ENCODE data around the gene ITIH5.

ITIH5 gene

DNA sequence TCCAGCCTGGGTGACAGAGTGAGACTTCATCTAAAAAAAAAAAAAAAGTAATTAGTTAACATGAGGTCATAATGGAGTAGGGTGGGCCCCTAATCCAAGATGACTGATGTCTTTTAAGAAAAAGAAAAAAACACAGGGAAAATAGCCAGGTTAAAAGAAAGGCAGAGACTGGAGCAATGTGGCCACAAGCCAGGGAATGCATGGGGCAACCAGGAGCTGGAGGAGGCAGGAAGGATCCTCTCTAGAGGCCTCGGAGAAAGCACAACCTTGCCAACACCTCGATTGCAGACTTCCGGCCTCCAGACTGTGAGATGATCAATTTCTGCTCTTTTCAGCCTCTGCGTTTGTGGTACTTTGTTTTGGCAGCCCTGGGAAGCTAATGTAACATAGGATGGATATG, 121.5 kb downstream of the ITIH5 start:
- DNase-seq = no peak
- ChIA-PET CTCF (no interaction called here), POLR2A (no interaction called here)
- 100% methylated on average over 1 of the region's 4 CpGs for WGBS (ENCODE audit: insufficient coverage)
- H3K4me1 ChIP-seq (ENCODE audit: control extremely low read depth in 1 of 4, control insufficient read depth in 4 of 4, insufficient read depth in 4 of 4, low read length in 3 of 4) = no peaks in the 10 kb centered on the region
- H3K27me3 ChIP-seq (replicated peaks in 2 of 5; ENCODE audit: control insufficient read depth in 4 of 5, insufficient read depth in 5 of 5, low read length in 4 of 5) = no peaks in the 10 kb centered on the region
- H3K4me3 ChIP-seq (ENCODE audit: control insufficient read depth in 1 of 7, extremely low read depth in 1 of 7, insufficient read depth in 4 of 7, low read depth in 2 of 7, low read length in 6 of 7) = no peak overlapping the region
- H3K27ac ChIP-seq (ENCODE audit: insufficient read depth in 1 of 2, low read depth in 1 of 2, low read length in 2 of 2, poor library complexity in 1 of 2, severe bottlenecking in 2 of 2) = no peak overlapping the region
- no peaks in the 10 kb centered on the region for H3K36me3 ChIP-seq (ENCODE audit: control insufficient read depth in 4 of 4, insufficient read depth in 4 of 4, low read length in 3 of 4)
- no peaks in the 10 kb centered on the region for H3K9me3 ChIP-seq (ENCODE audit: control extremely low read depth in 1 of 5, control insufficient read depth in 4 of 5, insufficient read depth in 2 of 5, low read depth in 1 of 5, low read length in 4 of 5)

DNA sequence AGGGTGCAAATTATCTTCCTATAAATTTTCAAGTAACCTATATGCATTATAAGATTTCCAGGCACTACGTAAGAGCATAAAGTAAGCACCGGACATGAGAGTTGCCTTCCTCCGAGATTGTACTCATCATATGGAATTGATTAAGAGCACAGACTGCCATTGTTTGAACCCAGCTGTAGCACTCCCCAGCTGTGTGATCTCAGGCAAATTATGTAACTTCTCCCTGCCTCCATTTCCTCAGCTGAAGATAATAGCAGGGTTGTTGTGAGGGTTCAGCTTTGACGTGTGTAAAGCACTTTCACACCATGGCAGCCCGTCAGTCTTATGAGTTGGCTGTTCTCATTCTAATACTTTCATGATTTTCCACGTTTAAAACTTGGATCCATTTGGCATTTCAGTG, 122.6 kb downstream of the ITIH5 start:
- CTCF ChIA-PET = interaction anchor here (0.6 to 0.9 kb wide), 2 partner anchors 14 to 143 kb away, joined by 3 read pairs; no protein-coding TSS in a partner anchor
- H3K36me3 ChIP-seq (ENCODE audit: control insufficient read depth in 4 of 4, insufficient read depth in 4 of 4, low read length in 3 of 4) = no peaks in the 10 kb centered on the region
- 94% methylated on average over 6 of the region's 6 CpGs for WGBS (ENCODE audit: insufficient coverage)

GRCh38 chr10:7542189-7542914, 124.4 kb downstream of the ITIH5 start:
- no peak overlapping the region for H3K4me3 ChIP-seq (ENCODE audit: control insufficient read depth in 1 of 7, extremely low read depth in 1 of 7, insufficient read depth in 4 of 7, low read depth in 2 of 7, low read length in 6 of 7)
- H3K9me3 ChIP-seq (ENCODE audit: control extremely low read depth in 1 of 5, control insufficient read depth in 4 of 5, insufficient read depth in 2 of 5, low read depth in 1 of 5, low read length in 4 of 5) = peaks cover 0 to 9% (median 5%) of the 10 kb centered on the region in 5 experiments
- no peaks in the 10 kb centered on the region for H3K36me3 ChIP-seq (ENCODE audit: control insufficient read depth in 4 of 4, insufficient read depth in 4 of 4, low read length in 3 of 4)
- 100% methylated on average over 1 of the region's 6 CpGs for WGBS (ENCODE audit: insufficient coverage)
- H3K27me3 ChIP-seq (replicated peaks in 2 of 5; ENCODE audit: control insufficient read depth in 4 of 5, insufficient read depth in 5 of 5, low read length in 4 of 5) = no peaks in the 10 kb centered on the region
- CTCF ChIA-PET = no interaction called here
- POLR2A ChIA-PET = no interaction called here
- DNase-seq = no peak
- no peaks in the 10 kb centered on the region for H3K4me1 ChIP-seq (ENCODE audit: control extremely low read depth in 1 of 4, control insufficient read depth in 4 of 4, insufficient read depth in 4 of 4, low read length in 3 of 4)
- no peak overlapping the region for H3K27ac ChIP-seq (ENCODE audit: insufficient read depth in 1 of 2, low read depth in 1 of 2, low read length in 2 of 2, poor library complexity in 1 of 2, severe bottlenecking in 2 of 2)

More for the DNA sequence above, 122.6 kb downstream of the ITIH5 start:
- H3K9me3 ChIP-seq (ENCODE audit: control extremely low read depth in 1 of 5, control insufficient read depth in 4 of 5, insufficient read depth in 2 of 5, low read depth in 1 of 5, low read length in 4 of 5) = no peaks in the 10 kb centered on the region
- no peak overlapping the region for H3K4me3 ChIP-seq (ENCODE audit: control insufficient read depth in 1 of 7, extremely low read depth in 1 of 7, insufficient read depth in 4 of 7, low read depth in 2 of 7, low read length in 6 of 7)
- no peak for DNase-seq
- H3K27ac ChIP-seq (ENCODE audit: insufficient read depth in 1 of 2, low read depth in 1 of 2, low read length in 2 of 2, poor library complexity in 1 of 2, severe bottlenecking in 2 of 2) = no peak overlapping the region
- H3K4me1 ChIP-seq (ENCODE audit: control extremely low read depth in 1 of 4, control insufficient read depth in 4 of 4, insufficient read depth in 4 of 4, low read length in 3 of 4) = no peaks in the 10 kb centered on the region
- POLR2A ChIA-PET = no interaction called here
- H3K27me3 ChIP-seq (replicated peaks in 2 of 5; ENCODE audit: control insufficient read depth in 4 of 5, insufficient read depth in 5 of 5, low read length in 4 of 5) = no peaks in the 10 kb centered on the region

DNA sequence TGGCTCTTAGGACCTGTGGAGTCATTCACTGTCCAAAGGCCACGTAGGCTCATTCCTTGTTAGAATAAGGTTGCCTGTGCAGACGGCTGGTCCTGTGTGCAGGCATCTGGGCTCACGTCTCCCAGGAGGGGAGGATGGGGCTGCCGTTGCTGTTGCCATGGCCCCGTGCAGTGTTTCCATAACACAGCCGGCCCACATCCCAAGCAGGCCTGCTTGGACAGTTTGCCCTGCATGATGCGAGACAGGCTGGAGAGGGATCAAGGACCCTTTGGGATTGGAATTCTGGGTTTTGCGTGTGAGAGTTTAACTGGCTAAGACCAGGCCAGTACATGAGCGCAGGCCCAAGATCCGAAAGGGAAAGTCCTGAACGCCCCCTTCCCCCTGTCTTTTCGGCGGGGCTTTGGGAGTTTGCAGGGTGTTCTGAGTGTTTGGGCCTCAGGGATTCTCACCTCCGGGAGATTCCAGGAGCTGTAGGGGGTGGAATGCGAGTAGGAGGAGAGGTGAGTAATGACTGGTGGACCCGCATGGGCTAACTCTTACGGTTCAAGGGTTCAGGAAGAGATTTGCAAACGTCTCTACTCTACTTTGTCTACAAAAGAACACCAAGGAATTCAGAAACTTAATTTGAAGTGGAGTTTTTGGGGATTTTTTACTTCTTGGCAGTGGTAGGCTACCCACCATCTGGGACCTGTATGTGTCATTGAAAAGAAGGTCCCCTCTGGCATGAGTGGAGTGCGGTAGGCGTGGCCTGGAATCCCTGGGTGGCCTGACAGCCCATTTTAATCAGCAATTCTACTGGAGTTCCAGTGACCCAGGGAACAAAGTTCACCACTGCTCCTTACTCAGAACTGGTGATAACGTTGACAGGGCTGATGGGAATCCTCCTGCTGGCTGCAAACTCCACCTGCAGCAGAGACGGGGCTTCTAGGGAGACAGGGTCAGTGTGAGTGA, 125.4 kb downstream of the ITIH5 start:
- 92% methylated on average over 14 of the region's 22 CpGs for WGBS (ENCODE audit: insufficient coverage)
- H3K36me3 ChIP-seq (ENCODE audit: control insufficient read depth in 4 of 4, insufficient read depth in 4 of 4, low read length in 3 of 4) = no peaks in the 10 kb centered on the region
- H3K4me3 ChIP-seq (ENCODE audit: control insufficient read depth in 1 of 7, extremely low read depth in 1 of 7, insufficient read depth in 4 of 7, low read depth in 2 of 7, low read length in 6 of 7) = no peak overlapping the region
- no peak for DNase-seq
- POLR2A ChIA-PET = no interaction called here
- no peaks in the 10 kb centered on the region for H3K4me1 ChIP-seq (ENCODE audit: control extremely low read depth in 1 of 4, control insufficient read depth in 4 of 4, insufficient read depth in 4 of 4, low read length in 3 of 4)
- peaks cover 0 to 9% (median 5%) of the 10 kb centered on the region in 5 experiments for H3K9me3 ChIP-seq (ENCODE audit: control extremely low read depth in 1 of 5, control insufficient read depth in 4 of 5, insufficient read depth in 2 of 5, low read depth in 1 of 5, low read length in 4 of 5)
- CTCF ChIA-PET = no interaction called here
- no peak overlapping the region for H3K27ac ChIP-seq (ENCODE audit: insufficient read depth in 1 of 2, low read depth in 1 of 2, low read length in 2 of 2, poor library complexity in 1 of 2, severe bottlenecking in 2 of 2)
- no peaks in the 10 kb centered on the region for H3K27me3 ChIP-seq (replicated peaks in 2 of 5; ENCODE audit: control insufficient read depth in 4 of 5, insufficient read depth in 5 of 5, low read length in 4 of 5)

DNA sequence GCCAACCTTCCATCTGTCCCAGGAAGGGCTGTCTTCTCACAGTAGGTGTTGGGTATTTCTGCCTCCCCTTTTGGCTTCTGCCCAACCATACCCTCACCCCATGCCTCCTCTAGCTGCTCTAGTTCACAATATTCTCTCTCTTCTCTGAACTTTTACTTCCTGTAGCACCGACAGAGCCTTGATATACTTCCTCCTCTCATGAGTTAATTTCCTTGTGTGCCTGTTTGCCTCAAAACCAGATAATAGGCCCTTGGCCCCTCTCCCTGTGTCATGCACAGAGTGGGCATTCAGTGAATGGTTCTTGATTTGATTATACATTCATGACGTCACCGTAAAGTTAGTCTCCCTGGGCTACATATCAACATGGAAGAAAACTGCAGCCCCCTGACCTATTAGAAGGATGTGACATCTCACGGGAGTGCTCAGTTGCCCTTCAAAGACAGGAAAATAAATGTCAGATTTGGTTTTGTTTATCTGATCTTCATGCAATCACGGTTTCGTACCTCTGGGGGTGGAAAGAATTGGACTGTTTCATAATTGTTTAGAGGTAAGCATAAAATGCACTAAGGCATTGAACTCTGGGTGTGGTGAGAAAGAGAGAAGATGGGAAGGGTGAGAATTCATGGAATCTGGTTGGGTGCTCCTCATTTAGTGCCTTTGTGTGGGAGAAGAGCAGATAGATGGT, 127.7 kb downstream of the ITIH5 start:
- DNase-seq = no peak
- Histone ChIP-seq H3K9me3 (ENCODE audit: control extremely low read depth in 1 of 5, control insufficient read depth in 4 of 5, insufficient read depth in 2 of 5, low read depth in 1 of 5, low read length in 4 of 5) (peaks cover 0 to 9% (median 5%) of the 10 kb centered on the region in 5 experiments), H3K4me1 (ENCODE audit: control extremely low read depth in 1 of 4, control insufficient read depth in 4 of 4, insufficient read depth in 4 of 4, low read length in 3 of 4) (no peaks in the 10 kb centered on the region), H3K27ac (ENCODE audit: insufficient read depth in 1 of 2, low read depth in 1 of 2, low read length in 2 of 2, poor library complexity in 1 of 2, severe bottlenecking in 2 of 2) (no peak overlapping the region), H3K36me3 (ENCODE audit: control insufficient read depth in 4 of 4, insufficient read depth in 4 of 4, low read length in 3 of 4) (no peaks in the 10 kb centered on the region), H3K4me3 (ENCODE audit: control insufficient read depth in 1 of 7, extremely low read depth in 1 of 7, insufficient read depth in 4 of 7, low read depth in 2 of 7, low read length in 6 of 7) (no peak overlapping the region), H3K27me3 (replicated peaks in 2 of 5; ENCODE audit: control insufficient read depth in 4 of 5, insufficient read depth in 5 of 5, low read length in 4 of 5) (no peaks in the 10 kb centered on the region)
- POLR2A ChIA-PET = no interaction called here
- CTCF ChIA-PET = no interaction called here
- 79% methylated on average over 6 of the region's 6 CpGs for WGBS (ENCODE audit: insufficient coverage)

- WGBS (ENCODE audit: insufficient coverage) = 100% methylated on average over 3 of the region's 3 CpGs
- no peak for DNase-seq
- ChIA-PET POLR2A (no interaction called here), CTCF (interaction anchor here (5.6 kb wide), 1 partner anchor 13 kb away, joined by 30 read pairs; no protein-coding TSS in a partner anchor)
- no peaks in the 10 kb centered on the region for H3K36me3 ChIP-seq (ENCODE audit: control insufficient read depth in 4 of 4, insufficient read depth in 4 of 4, low read length in 3 of 4)
- peaks cover 0 to 9% (median 5%) of the 10 kb centered on the region in 5 experiments for H3K9me3 ChIP-seq (ENCODE audit: control extremely low read depth in 1 of 5, control insufficient read depth in 4 of 5, insufficient read depth in 2 of 5, low read depth in 1 of 5, low read length in 4 of 5)
- H3K4me3 ChIP-seq (ENCODE audit: control insufficient read depth in 1 of 7, extremely low read depth in 1 of 7, insufficient read depth in 4 of 7, low read depth in 2 of 7, low read length in 6 of 7) = no peak overlapping the region
- no peaks in the 10 kb centered on the region for H3K4me1 ChIP-seq (ENCODE audit: control extremely low read depth in 1 of 4, control insufficient read depth in 4 of 4, insufficient read depth in 4 of 4, low read length in 3 of 4)
- H3K27me3 ChIP-seq (replicated peaks in 2 of 5; ENCODE audit: control insufficient read depth in 4 of 5, insufficient read depth in 5 of 5, low read length in 4 of 5) = peaks cover 0 to 8% (median 0%) of the 10 kb centered on the region in 5 experiments
- no peak overlapping the region for H3K27ac ChIP-seq (ENCODE audit: insufficient read depth in 1 of 2, low read depth in 1 of 2, low read length in 2 of 2, poor library complexity in 1 of 2, severe bottlenecking in 2 of 2)
Observed at GRCh38 chr10:7537126-7537525, 129.6 kb downstream of the ITIH5 start.
